GM12864 (cell line): ENCODE results near the gene CCDC174.

ENCODE experiments used
- DNase-seq: peaks from one replicate; pipeline ENCODE4 v3.0.0-alpha.2; 2011; ENCODE audit warnings: low read depth
- H3K4me3 ChIP-seq: 2 replicates; pipeline ENCODE4 v1.5.1; 2011; ENCODE audit warnings: mild to moderate bottlenecking, low read depth, low read length, control low read depth
- TF ChIP-seq, protein P1 (sequence below): IDR thresholded peaks from 2 replicates; pipeline ENCODE4 v1.5.1; 2011; ENCODE audit warnings: low read depth, mild to moderate bottlenecking, moderate library complexity, low read length, control low read depth, inconsistent platforms; ENCODE audit errors: missing control alignments

The CCDC174 gene

GRCh38 chr3:14625443-14625842 is 26.1 kb upstream of the CCDC174 start:
- TF ChIP-seq, protein P1, sequence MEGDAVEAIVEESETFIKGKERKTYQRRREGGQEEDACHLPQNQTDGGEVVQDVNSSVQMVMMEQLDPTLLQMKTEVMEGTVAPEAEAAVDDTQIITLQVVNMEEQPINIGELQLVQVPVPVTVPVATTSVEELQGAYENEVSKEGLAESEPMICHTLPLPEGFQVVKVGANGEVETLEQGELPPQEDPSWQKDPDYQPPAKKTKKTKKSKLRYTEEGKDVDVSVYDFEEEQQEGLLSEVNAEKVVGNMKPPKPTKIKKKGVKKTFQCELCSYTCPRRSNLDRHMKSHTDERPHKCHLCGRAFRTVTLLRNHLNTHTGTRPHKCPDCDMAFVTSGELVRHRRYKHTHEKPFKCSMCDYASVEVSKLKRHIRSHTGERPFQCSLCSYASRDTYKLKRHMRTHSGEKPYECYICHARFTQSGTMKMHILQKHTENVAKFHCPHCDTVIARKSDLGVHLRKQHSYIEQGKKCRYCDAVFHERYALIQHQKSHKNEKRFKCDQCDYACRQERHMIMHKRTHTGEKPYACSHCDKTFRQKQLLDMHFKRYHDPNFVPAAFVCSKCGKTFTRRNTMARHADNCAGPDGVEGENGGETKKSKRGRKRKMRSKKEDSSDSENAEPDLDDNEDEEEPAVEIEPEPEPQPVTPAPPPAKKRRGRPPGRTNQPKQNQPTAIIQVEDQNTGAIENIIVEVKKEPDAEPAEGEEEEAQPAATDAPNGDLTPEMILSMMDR: no peak
- no peak overlapping the region for H3K4me3 ChIP-seq
- no peak for DNase-seq

- DNase-seq: no peak
- no peak overlapping the region for H3K4me3 ChIP-seq
These were observed 23.7 kb upstream of the CCDC174 start for GRCh38 chr3:14627815-14628214.

GRCh38 chr3:14628406-14628805 is 23.2 kb upstream of the CCDC174 start:
- no peak overlapping the region for H3K4me3 ChIP-seq
- TF ChIP-seq, protein P1: no peak

More at GRCh38 chr3:14627815-14628214, 23.7 kb upstream of the CCDC174 start:
- TF ChIP-seq, protein P1: no peak

DNA sequence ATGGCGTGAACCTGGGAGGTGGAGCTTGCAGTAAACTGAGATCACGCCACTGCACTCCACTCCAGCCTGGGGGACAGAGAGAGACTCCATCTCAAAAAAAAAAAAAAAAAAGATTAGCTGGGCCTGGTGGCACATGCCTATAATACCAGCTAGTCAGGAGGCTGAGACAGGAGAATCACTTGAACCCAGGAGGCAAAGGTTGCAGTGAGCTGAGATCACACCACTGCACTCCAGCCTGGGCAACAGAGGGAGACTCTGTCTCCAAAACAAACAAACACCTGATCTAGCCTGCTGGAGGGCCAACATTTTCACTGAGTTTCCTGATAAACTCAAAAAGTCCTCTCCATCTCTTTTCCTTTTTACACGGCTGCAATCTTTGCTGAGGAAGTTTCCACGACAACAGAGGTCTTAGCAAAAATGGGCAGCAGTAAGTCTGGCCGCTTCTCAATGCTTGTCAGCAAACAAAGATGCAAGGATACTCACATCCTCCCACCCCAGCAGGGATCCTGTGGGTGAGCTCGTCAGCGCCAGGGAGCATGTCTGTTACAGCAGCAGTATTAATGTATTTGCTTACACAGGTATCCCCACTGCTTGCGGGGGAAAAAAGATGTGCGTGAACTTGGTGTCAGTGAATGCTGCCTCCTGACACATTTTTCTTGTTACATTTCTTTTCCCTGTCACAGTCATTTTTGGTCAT is 21.0 kb upstream of the CCDC174 start:
- DNase-seq: no peak
- H3K4me3 ChIP-seq: no peak overlapping the region
- TF ChIP-seq, protein P1: no peak

More at GRCh38 chr3:14628406-14628805, 23.2 kb upstream of the CCDC174 start:
- no peak for DNase-seq

DNA sequence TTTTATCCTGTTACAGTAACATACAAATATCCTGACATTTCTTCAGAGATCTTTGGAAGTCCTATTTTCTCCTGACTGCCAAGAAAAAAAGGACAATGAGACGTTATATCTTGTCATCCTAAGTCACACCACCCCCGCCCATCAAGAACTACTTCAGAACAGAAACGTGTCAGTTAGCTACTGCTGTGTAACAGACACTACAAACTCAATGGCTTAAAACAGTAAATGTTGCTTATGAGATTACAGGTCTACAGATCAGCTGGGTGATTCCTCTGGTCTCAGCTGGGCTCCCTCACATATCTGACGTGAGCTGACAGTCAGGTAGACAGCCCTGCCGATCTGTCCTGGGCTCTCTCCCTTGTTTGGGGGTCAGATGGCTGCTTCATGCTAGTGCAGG is 20.5 kb upstream of the CCDC174 start:
- TF ChIP-seq, protein P1: no peak
- no peak for DNase-seq
- no peak overlapping the region for H3K4me3 ChIP-seq

- DNase-seq: no peak
These were observed 19.7 kb upstream of the CCDC174 start for GRCh38 chr3:14631687-14632441.

More at GRCh38 chr3:14631687-14632441, 19.7 kb upstream of the CCDC174 start:
- TF ChIP-seq, protein P1: no peak
- no peak overlapping the region for H3K4me3 ChIP-seq
